Cortex of kidney (tissue), 1 donor: ENCODE measurements around the gene KIF13A.
"Not testable (repeated sequence)": the region's sequence is repeated elsewhere in the genome, so short reads cannot be mapped to it uniquely, and the experiment has no call there.

ENCODE experiments used
- DNase-seq: peaks from one replicate; lab custom pipeline; 2025; lab: John Stamatoyannopoulos, UW

The KIF13A gene

DNA sequence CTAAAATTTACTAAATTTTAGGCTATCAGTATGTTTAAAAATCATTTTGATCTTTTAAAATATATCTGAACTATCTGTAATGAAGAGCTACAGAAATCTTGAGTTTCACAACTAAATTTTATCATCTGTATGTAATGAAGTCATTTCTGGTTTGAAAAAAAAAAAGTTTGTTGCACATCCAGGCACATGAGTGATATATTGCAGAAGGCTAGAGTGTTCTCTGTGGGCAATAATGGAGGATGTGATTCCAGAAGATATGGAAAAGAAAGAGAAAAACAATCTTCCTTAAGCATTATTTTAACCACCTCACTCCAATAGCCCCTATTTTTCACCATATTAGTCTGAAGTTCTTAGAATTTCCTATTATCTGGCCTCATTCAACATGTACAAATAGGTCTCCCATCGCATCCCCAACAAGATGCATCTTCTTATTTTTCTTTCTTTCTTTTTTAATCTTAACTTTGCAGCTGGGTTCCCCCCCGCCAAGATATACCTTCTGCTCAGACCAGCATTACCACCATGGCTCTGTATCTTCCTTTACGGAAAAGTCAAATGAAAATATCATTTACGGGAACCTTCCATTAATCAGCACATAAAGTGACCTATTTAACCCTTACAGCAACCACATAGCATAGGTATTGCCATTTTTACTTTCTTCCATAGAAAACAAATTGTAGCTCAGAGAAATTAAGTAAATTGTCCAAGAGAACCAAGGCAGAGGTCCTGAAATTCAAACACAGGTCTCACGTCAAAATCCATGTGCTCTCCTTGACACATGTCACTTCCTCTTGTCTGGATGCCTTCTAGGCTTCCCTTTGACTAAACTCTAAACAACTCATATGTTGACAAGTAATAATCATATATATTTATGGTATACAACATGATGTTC, 116.9 kb downstream of the KIF13A start:
- DNase-seq = no peak

- no peak for DNase-seq
Observed at GRCh38 chr6:17869753-17870050, 117.7 kb downstream of the KIF13A start.

- DNase-seq = no peak
Observed at GRCh38 chr6:17869010-17869752, 118.3 kb downstream of the KIF13A start.

DNA sequence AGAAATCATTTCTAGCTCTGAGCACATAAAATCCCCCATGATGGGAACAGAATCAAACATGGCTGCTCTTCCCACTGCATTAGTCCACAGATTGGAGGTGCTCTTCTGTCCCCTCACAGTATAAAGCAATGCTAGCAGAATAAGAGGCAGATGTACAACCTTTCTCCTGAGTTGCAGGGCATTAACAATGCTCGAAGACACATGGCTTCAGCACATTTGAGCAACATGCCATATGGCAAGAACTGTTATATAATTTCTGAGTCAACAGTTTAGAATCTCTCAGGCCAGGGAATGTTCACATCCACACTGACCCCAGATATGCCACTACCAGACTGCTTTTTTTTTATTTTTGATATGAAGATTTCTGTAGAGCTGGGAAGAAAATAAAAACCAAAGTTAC, 119.6 kb downstream of the KIF13A start:
- no peak for DNase-seq

DNA sequence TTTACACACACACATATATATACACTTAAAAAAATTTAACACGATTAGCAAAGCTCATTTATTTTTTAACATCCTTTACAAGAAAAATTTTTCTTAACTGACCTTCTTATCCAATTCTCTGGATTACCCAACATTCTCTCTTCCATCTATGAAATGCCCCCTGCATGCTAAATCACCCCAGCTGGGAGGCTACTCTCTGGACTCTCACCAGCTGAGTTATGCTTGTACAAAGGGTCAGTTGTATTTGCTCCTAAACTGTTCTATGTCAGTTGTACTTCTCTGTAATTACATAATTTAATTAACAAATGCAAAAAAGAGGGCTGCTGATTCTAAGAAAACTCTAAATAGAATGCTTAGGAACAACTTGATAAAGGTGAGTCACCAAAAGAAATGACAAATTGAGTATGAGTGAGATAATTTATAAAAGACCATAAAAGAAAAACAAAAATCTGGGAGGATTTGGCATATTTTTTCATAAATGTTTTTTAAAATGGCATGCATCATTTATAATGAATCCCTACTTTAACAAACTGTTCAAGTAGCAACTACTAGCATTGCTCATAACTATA, 120.5 kb downstream of the KIF13A start:
- DNase-seq = no peak

GRCh38 chr6:17865798-17866725, 121.4 kb downstream of the KIF13A start:
- DNase-seq = no peak

- no peak for DNase-seq
Observed at GRCh38 chr6:17865243-17865642, 122.2 kb downstream of the KIF13A start.

- no peak for DNase-seq
Observed at GRCh38 chr6:17863901-17864754, 123.3 kb downstream of the KIF13A start.

- DNase-seq = no peak
Observed at GRCh38 chr6:17861361-17861760, 126.1 kb downstream of the KIF13A start.

- DNase-seq = no peak
Observed at GRCh38 chr6:17859846-17860245, 127.6 kb downstream of the KIF13A start.

- DNase-seq = no peak
Observed at GRCh38 chr6:17858584-17858983, 128.9 kb downstream of the KIF13A start.

GRCh38 chr6:17857188-17857587, 130.2 kb downstream of the KIF13A start:
- DNase-seq = not testable (repeated sequence)

- no peak for DNase-seq
Observed at GRCh38 chr6:17856306-17856705, 131.1 kb downstream of the KIF13A start.

GRCh38 chr6:17855381-17855780, 132.1 kb downstream of the KIF13A start:
- no peak for DNase-seq

DNA sequence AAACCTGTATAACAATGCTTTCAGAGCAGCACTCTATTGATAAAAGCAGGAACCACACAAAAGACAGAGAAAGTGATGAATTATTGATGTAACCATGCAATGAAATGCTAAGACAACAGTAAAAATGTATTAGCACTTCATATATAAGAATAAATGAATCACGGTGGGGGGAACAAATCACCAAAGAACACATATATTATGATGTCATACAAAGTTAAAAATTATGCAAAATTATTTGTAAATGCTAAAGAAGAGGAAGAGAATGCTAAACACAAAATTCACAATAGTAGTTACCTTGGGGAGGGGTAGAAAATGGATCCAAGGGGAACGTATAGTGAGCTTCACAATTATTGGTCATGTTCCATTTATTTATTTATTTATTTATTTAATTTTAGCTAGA, 133.9 kb downstream of the KIF13A start:
- no peak for DNase-seq

GRCh38 chr6:17851720-17852161, 135.7 kb downstream of the KIF13A start:
- DNase-seq = no peak

- DNase-seq = no peak
Observed at GRCh38 chr6:17851001-17851719, 136.3 kb downstream of the KIF13A start.

DNA sequence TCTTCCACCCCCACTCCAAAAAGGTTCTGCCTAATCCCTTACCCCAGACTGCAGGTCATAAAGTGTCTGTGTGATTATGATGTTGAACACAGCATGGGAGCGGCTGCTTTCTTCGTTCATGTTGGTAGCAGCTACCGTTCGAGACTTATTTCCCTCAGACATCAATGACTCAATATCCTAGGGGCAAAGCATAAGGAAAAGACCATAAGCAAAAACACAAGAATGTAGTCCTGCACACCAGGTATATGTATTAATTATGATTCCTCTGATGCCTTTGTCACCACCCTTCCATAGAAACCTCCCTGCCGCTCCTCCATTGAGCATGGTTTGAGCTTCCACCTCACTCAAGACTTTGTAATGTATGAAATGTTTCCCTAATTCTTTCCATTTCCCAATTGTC, 137.2 kb downstream of the KIF13A start:
- no peak for DNase-seq

DNA sequence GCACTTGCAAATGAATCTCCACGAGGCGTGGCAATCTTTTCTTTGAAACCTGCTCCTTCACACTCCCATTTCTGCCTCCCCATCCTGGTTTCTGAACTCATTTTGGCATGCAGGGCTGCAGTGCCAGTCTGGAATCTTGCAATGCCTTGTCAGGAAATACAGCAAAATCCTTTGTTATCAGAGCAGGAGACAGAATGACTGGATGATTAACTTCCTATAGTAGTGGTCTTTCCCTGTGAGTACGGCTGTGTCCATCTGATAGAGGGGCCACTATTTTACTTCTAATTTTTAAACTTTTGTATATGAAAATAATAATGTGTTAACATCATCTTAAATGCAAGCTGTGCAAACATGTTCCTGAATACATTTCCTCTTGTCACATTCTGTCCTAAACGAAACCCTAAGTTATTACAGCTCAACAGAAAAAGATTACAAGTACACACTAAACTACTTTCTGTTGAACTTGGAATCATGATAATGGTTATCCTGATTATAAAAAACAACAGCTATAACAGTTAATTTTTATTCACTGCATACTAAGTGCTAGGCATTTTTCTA, 140.2 kb downstream of the KIF13A start:
- DNase-seq = no peak

- DNase-seq = no peak
Observed at GRCh38 chr6:17846762-17847161, 140.7 kb downstream of the KIF13A start.
